GM21619 (cell line): ENCODE results near the gene ZNF8.
"Not testable (repeated sequence)": the region's sequence is repeated elsewhere in the genome, so short reads cannot be mapped to it uniquely, and the experiment has no call there.

Experiments
- ATAC-seq: cut with Tn5 transposase; IDR thresholded peaks from one replicate; pipeline ENCODE4 v1.9.1; 2021; ENCODE audit not compliant: unreplicated experiment

The ZNF8 gene

DNA sequence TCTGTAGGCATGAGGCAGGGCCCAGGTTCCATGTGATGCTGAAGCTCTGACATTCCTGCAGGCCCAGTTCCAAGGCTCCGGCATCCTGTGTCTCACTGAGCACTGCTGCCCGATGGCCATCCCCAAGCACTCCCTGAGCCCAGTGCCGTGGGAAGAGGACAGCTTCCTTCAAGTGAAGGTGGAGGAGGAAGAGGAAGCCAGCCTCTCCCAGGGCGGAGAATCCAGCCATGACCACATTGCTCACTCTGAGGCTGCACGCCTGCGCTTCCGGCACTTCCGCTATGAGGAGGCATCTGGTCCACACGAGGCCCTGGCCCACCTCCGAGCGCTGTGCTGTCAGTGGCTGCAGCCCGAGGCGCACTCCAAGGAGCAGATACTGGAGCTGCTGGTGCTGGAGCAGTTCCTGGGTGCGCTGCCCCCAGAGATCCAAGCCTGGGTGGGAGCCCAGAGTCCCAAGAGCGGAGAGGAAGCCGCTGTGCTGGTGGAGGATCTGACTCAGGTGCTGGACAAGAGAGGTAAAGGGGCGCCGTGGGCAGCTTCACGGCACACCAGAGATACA lies 56.0 kb downstream of the ZNF8 start:
- ATAC-seq = no peak

DNA sequence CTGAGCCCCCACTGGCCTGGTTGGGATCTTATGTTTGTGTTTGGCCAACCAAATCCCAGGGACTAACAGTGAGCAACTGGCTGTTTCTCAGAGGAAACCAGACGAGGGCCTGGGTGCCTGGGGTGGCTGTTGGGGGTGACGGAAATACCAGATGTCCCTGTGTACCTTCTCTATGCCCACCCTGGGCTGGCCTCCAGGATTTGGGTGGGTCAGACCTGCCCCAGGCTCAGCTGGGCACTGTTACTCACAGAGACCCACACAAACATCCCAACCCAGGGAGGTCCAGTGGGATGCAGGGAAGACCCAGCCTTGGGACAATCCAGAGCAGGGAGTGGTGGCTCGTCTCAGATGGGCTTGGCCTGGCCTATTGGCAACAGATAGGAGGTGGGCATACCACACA lies 56.9 kb downstream of the ZNF8 start:
- ATAC-seq = no peak

DNA sequence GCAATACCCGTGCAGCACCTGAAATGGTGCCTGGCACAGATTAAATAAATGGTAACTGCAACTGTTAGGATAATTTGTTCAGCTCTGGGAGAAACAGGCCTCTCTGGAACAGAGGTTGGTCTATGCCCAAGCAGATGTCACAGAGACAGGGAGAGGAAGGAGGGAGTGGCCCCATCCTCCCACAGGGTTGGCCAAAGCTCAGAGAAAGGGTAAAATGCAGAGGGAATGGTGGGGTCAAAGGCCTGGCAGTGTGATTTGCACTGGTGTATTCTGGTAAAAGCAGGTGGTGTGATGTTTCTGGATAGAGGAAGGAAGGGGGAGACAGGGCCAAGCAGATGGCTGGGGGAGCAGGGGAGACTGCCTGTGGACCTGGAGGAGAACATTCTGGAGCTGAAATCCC lies 57.5 kb downstream of the ZNF8 start:
- no peak for ATAC-seq

DNA sequence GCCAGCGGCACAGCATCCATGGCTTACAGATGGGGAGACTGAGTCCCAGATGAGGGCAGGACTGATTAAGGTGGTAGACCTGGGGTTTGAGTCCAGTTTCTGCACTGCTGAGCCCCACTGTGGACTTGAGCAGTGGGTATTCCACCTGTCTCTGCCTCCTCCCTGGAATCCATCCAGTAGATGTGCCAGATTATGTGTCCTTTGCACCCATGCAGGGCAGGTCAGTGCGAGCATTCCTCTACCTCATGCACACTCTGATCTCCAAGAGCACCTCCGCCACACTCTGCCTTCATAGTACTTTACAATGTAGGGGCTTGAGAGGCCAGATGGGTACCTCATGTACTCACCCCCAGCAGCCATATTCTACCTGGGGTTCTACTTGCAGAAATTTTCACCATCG lies 58.1 kb downstream of the ZNF8 start:
- no peak for ATAC-seq

DNA sequence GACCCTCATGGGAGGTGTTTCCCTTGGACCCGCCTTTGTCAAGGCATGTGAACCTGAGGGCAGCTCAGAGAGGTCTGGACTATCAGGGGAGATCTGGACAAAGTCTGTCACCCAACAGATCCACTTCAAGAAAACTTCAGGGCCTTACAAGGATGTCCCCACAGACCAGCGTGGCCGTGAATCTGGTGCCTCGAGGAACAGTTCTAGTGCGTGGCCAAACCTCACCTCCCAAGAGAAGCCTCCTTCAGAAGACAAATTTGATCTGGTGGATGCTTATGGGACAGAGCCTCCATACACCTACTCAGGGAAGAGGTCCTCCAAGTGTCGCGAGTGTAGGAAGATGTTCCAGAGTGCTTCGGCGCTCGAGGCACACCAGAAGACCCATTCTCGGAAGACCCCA lies 59.6 kb downstream of the ZNF8 start:
- no peak for ATAC-seq

DNA sequence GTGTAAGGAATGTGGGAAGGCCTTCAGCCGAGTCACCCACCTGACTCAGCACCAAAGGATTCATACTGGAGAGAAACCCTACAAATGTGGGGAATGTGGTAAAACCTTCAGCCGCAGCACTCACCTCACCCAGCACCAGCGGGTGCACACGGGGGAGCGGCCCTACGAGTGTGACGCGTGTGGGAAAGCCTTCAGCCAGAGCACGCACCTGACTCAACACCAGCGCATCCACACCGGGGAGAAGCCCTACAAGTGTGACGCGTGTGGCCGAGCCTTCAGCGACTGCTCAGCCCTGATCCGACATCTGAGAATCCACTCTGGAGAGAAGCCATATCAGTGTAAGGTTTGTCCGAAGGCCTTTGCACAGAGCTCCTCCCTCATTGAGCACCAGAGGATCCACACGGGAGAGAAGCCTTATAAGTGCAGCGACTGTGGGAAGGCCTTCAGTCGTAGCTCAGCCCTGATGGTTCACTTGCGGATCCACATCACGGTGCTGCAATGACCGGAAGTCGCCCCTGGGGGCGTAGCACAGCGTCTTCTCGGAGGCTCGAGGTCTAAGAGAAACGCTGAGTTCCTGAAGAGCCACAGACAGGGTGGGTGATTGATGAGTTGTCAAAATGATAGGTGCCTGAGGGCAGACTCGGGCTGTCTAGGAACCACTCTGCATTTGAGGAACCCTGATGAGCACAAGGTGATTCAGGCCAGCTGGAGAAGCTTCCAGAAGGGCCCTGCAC lies 60.2 kb downstream of the ZNF8 start:
- ATAC-seq = no peak

DNA sequence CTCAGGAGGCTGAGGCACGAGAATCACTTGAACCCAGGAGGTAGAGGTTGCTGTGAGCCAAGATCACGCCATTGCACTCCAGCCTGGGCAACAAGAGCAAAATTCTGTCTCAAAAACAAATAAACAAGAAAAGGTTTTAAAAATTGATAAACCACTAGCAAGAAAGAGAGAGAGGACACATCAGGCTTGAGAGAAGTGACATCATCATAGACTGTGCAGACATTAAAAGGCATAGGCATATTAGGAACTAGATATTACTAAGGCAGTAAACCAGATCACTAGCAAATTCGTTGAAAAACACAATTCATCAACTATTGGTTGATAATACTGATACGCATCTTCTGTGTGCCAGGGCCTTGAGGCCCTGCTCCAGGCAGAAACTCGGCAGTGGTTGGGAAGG lies 66.8 kb downstream of the ZNF8 start:
- no peak for ATAC-seq

DNA sequence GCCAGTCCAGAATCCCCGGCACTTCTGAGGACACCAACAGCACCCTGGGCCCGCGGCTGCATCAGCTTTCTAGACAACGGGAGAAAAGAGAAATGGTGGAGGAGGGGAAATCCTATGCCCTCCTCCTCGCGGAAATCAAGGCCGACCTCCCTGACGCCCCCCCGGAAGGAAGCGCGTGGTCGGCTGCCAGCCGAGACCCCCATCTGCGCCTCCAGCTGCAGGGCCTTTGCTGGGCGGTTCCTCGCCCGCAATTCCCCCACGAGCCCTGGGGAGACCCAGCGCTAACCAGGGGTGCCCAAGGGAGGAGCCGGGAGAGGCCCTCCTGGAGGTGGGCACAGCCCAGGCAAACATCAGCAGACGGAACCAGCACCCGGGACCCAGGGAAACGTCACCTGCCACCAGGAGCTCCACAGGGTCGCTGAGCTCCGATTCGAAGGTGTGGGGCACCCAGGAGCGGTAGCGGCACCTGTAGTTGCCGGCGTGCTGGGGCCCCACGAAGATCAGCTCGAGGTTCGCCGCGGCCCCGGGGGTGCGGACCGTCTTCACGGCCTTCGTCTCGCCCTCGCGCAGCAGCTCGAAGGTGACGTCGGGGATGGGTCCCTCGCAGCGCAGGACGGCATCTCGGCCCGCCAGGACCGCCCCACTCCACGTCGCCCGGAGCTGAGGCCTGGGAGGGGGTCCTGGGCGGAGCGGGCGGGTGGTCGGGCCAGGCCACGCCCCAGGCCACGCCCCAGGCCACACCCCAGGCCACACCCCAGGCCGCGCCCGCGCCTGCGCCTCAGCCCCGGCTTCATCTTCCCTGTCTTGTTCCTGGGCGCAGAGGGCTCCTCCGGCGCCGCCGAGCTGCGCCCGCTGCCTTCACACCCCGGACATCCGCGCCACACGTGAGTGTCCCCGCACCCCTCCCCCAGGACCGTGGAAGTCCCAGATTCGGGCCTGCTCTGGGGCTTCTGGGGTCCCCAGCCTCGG lies 68.5 kb downstream of the ZNF8 start:
- ATAC-seq = peak; percentile 80

DNA sequence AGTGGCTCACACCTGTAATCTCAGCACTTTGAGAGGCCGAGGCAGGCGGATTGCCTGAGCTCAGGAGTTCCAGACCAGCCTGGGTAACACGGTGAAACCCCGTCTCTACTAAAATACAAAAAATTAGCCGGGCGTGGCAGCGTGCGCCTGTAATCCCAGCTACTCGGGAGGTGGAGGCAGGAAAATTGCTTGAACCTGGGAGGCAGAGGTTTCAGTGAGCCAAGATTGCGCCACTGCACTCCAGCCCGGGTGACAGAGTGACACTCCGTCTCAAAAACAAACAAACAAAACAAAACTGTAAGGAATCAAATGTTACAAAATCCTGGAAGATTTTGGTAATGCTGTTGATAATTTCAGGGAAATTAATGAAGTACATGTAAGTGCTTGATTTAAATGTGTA lies 69.3 kb downstream of the ZNF8 start:
- not testable (repeated sequence) for ATAC-seq

DNA sequence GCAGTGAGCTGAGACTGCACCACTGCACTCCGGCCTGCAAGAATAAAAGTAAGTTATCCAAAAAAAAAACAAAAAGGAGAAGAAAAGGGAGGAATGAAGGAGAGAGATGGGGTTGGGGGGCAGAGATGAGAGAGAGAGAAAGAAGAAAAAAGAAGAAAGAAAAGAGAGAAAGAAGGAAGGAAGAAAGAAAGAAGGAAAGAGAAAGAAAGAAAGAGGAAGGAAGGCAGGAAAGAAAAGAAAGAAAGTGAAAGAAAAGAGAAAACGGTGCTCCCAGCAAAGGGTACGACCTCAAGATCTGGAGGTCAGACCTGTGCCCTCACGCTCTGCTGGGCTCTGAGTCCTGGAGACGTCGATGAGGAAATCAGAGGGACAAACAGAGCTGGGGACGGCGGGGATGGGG lies 70.8 kb downstream of the ZNF8 start:
- ATAC-seq = no peak

DNA sequence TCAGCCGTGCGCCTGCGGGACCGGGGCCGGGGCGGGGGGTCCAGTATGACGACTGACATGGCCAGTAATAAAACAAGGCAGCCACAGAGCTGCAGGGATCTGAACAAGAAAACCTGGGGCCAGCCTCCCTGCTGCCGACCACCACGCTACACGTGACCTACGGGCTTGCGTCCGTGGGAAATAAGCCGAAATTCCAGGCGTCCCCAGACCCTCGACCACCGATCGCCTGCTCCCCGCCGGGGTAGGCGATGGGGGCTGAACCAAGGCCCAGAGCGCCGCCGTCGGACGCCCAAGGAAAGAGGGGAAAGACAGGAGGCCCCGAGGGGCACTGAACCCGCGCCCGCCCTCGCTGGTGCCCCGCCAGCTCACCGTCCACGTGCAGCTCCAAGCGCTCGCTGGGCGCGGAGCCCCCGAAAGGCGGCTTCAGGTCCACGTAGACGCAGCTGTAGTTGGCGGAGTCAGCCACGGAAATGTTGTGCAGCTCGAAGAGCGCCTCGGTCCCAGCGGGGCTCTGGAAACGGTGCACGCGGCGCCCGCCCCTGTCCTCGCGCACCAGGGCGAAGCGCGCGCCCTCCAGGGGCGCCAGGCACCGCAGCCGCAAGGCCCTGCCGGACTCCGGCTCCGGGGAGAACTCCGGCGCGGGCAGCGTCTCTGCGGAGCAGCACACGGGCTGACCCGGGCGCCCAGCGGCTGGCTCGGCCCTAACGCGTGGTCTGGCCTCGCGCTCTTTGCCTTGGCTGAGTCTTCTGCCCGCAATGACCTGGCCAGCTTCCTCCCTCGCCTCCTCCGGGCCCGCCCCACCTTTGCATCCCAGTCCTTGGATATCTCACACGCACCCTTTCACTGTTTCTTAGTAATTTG lies 71.5 kb downstream of the ZNF8 start:
- ATAC-seq = no peak

DNA sequence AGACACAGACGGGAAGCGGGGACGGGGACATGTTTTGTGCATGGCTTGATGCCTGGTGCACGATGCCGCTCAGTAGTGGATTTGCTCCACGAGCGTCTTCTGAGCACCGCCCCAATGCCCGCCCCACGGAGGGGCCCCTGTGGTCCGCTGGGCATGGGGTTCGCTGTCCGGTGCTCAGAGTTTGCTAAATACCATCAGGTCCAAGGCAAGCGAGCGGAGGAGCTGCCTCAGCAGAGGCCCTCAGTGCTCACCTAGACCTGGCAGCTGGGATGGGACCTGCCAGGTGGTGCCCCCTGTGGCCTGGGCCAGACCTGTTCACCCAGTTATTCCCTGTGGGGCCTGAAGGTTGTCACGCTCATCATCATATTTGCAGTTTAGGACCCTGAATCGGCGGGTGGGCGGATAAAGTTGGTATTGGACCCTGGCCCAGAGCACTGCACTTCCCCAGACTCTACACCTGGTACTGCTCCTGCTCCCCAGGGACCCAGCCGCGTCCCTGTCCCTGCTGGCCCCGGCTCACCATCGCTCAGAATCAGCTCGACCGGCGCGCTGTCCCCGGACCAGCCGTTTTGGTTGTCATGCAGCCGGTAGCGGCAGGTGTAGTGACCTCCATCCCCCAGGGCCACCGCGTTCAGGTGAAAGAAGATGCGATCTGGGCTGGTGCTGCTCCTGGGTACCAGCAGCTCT lies 72.3 kb downstream of the ZNF8 start:
- no peak for ATAC-seq

DNA sequence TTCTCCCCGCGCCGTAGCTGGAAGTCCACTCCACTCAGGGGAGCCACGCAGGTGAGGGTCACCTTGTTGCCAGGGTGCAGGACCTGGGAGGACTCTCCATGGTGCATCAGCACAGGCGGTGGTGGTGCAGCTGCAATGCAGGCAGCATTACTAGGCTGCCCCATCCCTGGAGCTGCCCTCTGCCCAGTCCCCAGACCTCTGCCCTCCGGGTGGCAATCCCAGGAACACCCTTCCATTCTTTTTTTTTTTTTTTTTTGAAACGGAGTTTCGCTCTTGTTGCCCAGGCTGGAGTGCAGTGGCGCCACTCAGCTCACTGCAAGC lies 72.8 kb downstream of the ZNF8 start:
- ATAC-seq = no peak

DNA sequence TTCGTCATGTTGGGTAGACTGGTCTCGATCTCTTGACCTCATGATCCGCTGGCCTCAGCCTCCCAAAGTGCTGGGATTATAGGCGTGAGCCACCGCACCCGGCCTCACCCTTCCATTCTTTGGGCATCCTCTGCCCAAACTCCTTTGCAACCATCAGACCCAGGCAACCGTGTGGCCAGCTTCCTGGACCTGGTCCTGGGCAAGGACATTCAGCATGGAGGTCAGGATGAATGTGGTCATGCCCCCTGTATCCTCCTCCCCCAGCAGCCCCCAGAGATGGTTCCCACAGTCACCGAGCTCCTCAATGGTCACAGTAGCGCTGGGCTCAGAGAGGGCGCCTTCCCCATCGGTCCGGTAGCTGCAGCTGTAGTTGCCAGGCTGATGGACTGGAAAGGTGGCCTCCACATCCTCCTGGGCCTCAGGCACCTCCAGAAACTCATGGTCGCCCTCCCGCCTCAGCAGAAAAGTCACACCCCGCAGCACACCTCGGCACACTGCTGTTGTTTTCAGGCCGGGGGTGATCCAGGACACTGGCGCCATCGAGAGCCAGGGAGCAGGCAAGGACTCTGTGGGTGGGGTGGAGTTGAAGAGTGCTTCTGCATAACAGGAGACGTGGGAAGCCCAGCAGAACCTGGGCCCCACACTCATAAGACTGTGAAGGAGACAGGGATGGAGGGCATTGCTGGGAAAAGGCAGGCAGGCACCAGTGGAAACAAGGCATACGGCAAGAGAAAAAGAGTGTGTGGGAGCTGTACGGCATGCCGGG lies 73.4 kb downstream of the ZNF8 start:
- ATAC-seq = no peak
